Stomach (tissue), 9 donors: Measurements from ENCODE around the gene INPP4B. TPM values are rescaled to one million over a fixed set of nuclear protein-coding genes. Genes with fewer than 3 reads are reported as not detected.
A peak's percentile ranks its signal among the peaks of the same experiment; 100 is the strongest.

Experiments used
- DNase-seq, 2 donors: peaks; one replicate each; pipeline versions ENCODE4 v3.0.0 to v3.0.0-alpha.2; 2013 to 2019
- H3K27ac ChIP-seq, 5 donors: fragments of 200-600 bp in 4 of 5; sonication (generic) in 4 of 5; one replicate each; pipeline ENCODE4 v1.5.1; 2013 to 2019; ENCODE audit warnings: mild to moderate bottlenecking in 1 of 5, moderate library complexity in 1 of 5
- H3K27me3 ChIP-seq, 3 donors: fragments of 200-600 bp; sonication (generic); one replicate each; pipeline ENCODE4 v1.5.1; 2017 to 2019; ENCODE audit warnings: mixed run types in 1 of 3
- H3K36me3 ChIP-seq, 4 donors: fragments of 200-600 bp; sonication (generic); 1 replicate in 3 of 4; 2 replicates in 1 of 4; pipeline ENCODE4 v1.5.1; 2016 to 2019
- H3K4me1 ChIP-seq, 4 donors: fragments of 200-600 bp; sonication (generic); one replicate each; pipeline ENCODE4 v1.5.1; 2016 to 2019
- H3K4me3 ChIP-seq, 4 donors: fragments of 200-600 bp; sonication (generic) in 3 of 4; one replicate each; pipeline ENCODE4 v1.5.1; 2016 to 2019; ENCODE audit warnings: mild to moderate bottlenecking in 1 of 4
- H3K9me3 ChIP-seq, 4 donors: fragments of 200-600 bp; sonication (generic); one replicate each; pipeline ENCODE4 v1.5.1; 2016 to 2019
- CTCF ChIP-seq, 7 experiments: fragments of 450-650 bp in 4 of 7; fragments of 200-600 bp in 3 of 7; sonication (generic) in 3 of 7; IDR thresholded peaks; one replicate each; pipeline ENCODE4 v1.5.1; 2016 to 2019; ENCODE audit warnings: antibody characterized with exemption in 7 of 7, control low read depth in 2 of 7, mild to moderate bottlenecking in 1 of 7
- EP300 ChIP-seq: sonication (generic); formaldehyde crosslinking; IDR thresholded peaks from one replicate; pipeline ENCODE4 v1.6.1; 2017; ENCODE audit warnings: antibody characterized with exemption
- POLR2A ChIP-seq, 4 donors: fragments of 450-650 bp; IDR thresholded peaks; one replicate each; pipeline ENCODE4 v1.6.1; 2016; ENCODE audit warnings: antibody characterized with exemption in 4 of 4, control low read depth in 2 of 4, mild to moderate bottlenecking in 1 of 4, moderate library complexity in 1 of 4
- POLR2AphosphoS5 ChIP-seq, 3 donors: sonication (generic); formaldehyde crosslinking; IDR thresholded peaks; one replicate each; pipeline ENCODE4 v1.6.1; 2016; ENCODE audit warnings: antibody characterized with exemption in 3 of 3
- WGBS, 5 donors: extraction: QIAGEN DNeasy Blood & Tissue Kit in 3 of 5; methylation state at CpG; one replicate each; pipeline versions ENCODE4 v1.1.5 to v1.1.7; 2013 to 2018; 5-methylcytosine and 5-hydroxymethylcytosine counted together
- intact Hi-C: fragments of 100-400 bp; cut with DNase I; formaldehyde crosslinking; loops from one replicate; pipeline ENCODE4 v1.15.1; 2023; ENCODE audit warnings: low total_unique reads
- polyA plus RNA-seq, 3 donors: library from polyadenylated mRNA; stranded (reverse); fragments of 200-250 nt; gene quantifications; one replicate each; pipeline ENCODE4 v1.2.3, GENCODE V29; 2013
- total RNA-seq, 5 donors: library from RNA; depleted of rRNA; stranded (reverse); fragments of >200 nt; gene quantifications; one replicate each; pipeline versions ENCODE4 v1.1.0 to v1.2.3, GENCODE V29; 2014 to 2016
- donor health status: healthy with polysubstance abuse.
- donor health status: Bipolar disorder and iron deficiency.
- donor health status: healthy.

Gene INPP4B
- total and polyA plus RNA-seq, 8 donors = 1.4 to 96.9 (median 11.7) TPM

- no peaks in the 10 kb centered on the region for H3K9me3 ChIP-seq
- no peak overlapping the region for H3K4me3 ChIP-seq
- WGBS, 5 donors = 50 to 84% (median 75%) methylated on average over 2 of the region's 2 CpGs
- no peaks in the 10 kb centered on the region for H3K36me3 ChIP-seq
- intact Hi-C loops = no loop called here
- DNase-seq = no peak
- H3K4me1 ChIP-seq = no peaks in the 10 kb centered on the region
- no peak for TF ChIP-seq POLR2AphosphoS5 (IDR thresholded peaks at IDR 0.05)
- TF ChIP-seq CTCF (IDR thresholded peaks at IDR 0.05) = no peak
- TF ChIP-seq POLR2A (IDR thresholded peaks at IDR 0.05) = no peak
- TF ChIP-seq EP300 = no peak
- no peaks in the 10 kb centered on the region for H3K27me3 ChIP-seq
- H3K27ac ChIP-seq = no peak overlapping the region
Observed at GRCh38 chr4:142141224-142141623, 704.9 kb downstream of the INPP4B start.

- intact Hi-C loops = no loop called here
- no peaks in the 10 kb centered on the region for H3K9me3 ChIP-seq
- no peak overlapping the region for H3K4me3 ChIP-seq
- H3K27ac ChIP-seq = peak overlapping the region in 3 of 5 donors; percentile 1 to 30 (median 3)
- TF ChIP-seq POLR2AphosphoS5 (IDR thresholded peaks at IDR 0.05) = no peak
- peaks cover 0 to 44% (median 17%) of the 10 kb centered on the region in 4 donors for H3K4me1 ChIP-seq
- no peaks in the 10 kb centered on the region for H3K36me3 ChIP-seq
- H3K27me3 ChIP-seq = no peaks in the 10 kb centered on the region
- peak in 1 of 2 donors; percentile 34 for DNase-seq
- WGBS, 5 donors = 12 to 40% (median 21%) methylated on average over 1 of the region's 1 CpG
Observed at GRCh38 chr4:142130666-142131065, 715.4 kb downstream of the INPP4B start.

- H3K4me1 ChIP-seq = peaks cover 0 to 44% (median 17%) of the 10 kb centered on the region in 4 donors
- H3K4me3 ChIP-seq = no peak overlapping the region
- peak overlapping the region in 3 of 5 donors; percentile 1 to 30 (median 3) for H3K27ac ChIP-seq
- H3K9me3 ChIP-seq = no peaks in the 10 kb centered on the region
- intact Hi-C loops = loop anchor here (5.0 kb wide), 1 partner anchor 717 kb away; the partner anchor contains the start of gene INPP4B
- H3K27me3 ChIP-seq = no peaks in the 10 kb centered on the region
- TF ChIP-seq CTCF (IDR thresholded peaks at IDR 0.05) = no peak
- no peaks in the 10 kb centered on the region for H3K36me3 ChIP-seq
- 63 to 76% (median 72%) methylated on average over 1 of the region's 1 CpG for WGBS, 5 donors
- no peak for DNase-seq
Observed at GRCh38 chr4:142129931-142130330, 716.2 kb downstream of the INPP4B start.

- no peak for DNase-seq
- Histone ChIP-seq H3K27ac (peak overlapping the region in 2 of 5 donors; percentile 3 to 33), H3K4me3 (no peak overlapping the region), H3K27me3 (no peaks in the 10 kb centered on the region), H3K36me3 (no peaks in the 10 kb centered on the region), H3K4me1 (peaks cover 0 to 44% (median 17%) of the 10 kb centered on the region in 4 donors), H3K9me3 (no peaks in the 10 kb centered on the region)
- TF ChIP-seq POLR2A (IDR thresholded peaks at IDR 0.05) (no peak), CTCF (IDR thresholded peaks at IDR 0.05) (no peak), POLR2AphosphoS5 (IDR thresholded peaks at IDR 0.05) (no peak), EP300 (no peak)
- 82 to 88% (median 84%) methylated on average over 3 of the region's 3 CpGs for WGBS, 5 donors
- intact Hi-C loops = loop anchor here (5.0 kb wide), 1 partner anchor 718 kb away; the partner anchor contains the start of gene INPP4B
Observed at GRCh38 chr4:142129473-142129872, 716.6 kb downstream of the INPP4B start.

GRCh38 chr4:142128529-142128928 lies 717.6 kb downstream of the INPP4B start:
- Histone ChIP-seq H3K27ac (peak overlapping the region in 2 of 5 donors; percentile 33 to 60), H3K4me1 (peaks cover 0 to 44% (median 17%) of the 10 kb centered on the region in 4 donors), H3K9me3 (no peaks in the 10 kb centered on the region), H3K27me3 (no peaks in the 10 kb centered on the region), H3K4me3 (no peak overlapping the region), H3K36me3 (no peaks in the 10 kb centered on the region)
- WGBS, 5 donors = 31 to 58% (median 54%) methylated on average over 3 of the region's 3 CpGs
- TF ChIP-seq CTCF (IDR thresholded peaks at IDR 0.05) (no peak), POLR2A (IDR thresholded peaks at IDR 0.05) (no peak), POLR2AphosphoS5 (IDR thresholded peaks at IDR 0.05) (no peak), EP300 (no peak)
- intact Hi-C loops = loop anchor here (5.0 kb wide), 1 partner anchor 719 kb away; the partner anchor contains the start of gene INPP4B
- DNase-seq = peak in 1 of 2 donors; percentile 75
